Measurements from ENCODE around the gene TCL1B.

GRCh38 chr14:95666450-95666849 is 19.8 kb upstream of the TCL1B start:
- TF ChIP-seq POLR2A (IDR thresholded peaks at IDR 0.05) (no peak), CTCF (IDR thresholded peaks at IDR 0.05) (no peak)

All from breast epithelium (tissue), 3 donors.